ENCODE measurements around the gene LRRC8C.
A peak's percentile ranks its signal among the peaks of the same experiment; 100 is the strongest.
"Not testable (repeated sequence)": the region's sequence is repeated elsewhere in the genome, so short reads cannot be mapped to it uniquely, and the experiment has no call there.

The LRRC8C gene

DNA sequence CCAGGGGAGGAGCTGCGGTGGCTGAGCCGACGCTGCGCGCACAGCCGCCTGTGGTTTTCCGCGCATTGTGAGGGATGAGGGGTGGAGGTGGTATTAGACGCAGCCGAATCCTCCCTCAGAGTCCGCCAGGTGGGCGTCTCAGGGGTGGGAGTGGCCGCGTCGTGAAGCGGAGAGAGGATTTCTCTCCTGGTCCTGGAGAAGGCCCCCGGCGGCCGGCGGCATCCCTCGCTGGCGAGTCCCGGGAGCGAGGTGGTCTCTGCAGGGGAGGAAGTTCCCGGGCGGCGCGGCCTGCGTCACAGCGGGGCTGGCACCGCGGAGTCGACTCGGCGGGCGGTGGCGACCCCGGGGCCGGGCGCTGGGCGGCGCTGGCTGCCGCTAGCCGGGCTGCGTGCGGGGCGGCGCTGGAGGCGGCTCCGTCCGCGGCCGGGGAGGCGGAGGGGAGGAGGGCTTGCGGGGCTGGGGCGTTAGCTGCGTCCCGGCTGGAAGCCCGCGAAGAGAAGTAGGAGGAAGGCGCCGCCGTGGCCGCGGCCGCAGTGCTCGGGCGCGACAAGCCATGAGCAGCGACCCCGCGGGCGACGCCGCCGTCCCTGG, at the start of gene LRRC8C:
LRRC8C (plus strand) TSS at position 464 of the 591 bp plus-strand sequence. CDS start 53,354 bp downstream, outside the sequence.
- peak; percentile 89 for DNase-seq

DNA sequence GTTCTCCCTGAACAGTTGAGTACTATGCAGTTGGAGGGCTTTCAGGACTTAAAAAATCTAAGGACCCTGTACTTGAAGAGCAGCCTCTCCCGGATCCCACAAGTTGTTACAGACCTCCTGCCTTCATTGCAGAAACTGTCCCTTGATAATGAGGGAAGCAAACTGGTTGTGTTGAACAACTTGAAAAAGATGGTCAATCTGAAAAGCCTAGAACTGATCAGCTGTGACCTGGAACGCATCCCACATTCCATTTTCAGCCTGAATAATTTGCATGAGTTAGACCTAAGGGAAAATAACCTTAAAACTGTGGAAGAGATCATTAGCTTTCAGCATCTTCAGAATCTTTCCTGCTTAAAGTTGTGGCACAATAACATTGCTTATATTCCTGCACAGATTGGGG, 48.7 kb upstream of the LRRC8C start:
- DNase-seq, result no peak

DNA sequence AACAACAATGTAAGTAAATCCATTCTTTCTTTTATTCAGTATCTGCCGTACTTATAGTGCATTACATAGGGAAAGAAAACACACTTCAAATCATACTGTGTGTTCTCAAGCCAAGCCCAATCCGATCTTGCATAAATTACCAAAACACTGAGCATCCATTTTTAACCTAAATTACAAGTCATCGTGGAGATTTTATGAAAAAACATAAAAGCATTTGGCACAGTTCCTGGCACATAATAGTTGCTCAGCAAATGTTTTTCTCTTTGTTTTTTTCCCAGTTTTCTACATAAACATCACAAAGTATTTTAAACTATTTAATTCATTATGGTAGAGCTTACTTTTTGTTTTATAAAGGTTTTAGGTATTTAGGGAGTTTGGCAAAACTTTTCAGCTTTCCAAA, 48.1 kb upstream of the LRRC8C start:
- DNase-seq, result no peak

DNA sequence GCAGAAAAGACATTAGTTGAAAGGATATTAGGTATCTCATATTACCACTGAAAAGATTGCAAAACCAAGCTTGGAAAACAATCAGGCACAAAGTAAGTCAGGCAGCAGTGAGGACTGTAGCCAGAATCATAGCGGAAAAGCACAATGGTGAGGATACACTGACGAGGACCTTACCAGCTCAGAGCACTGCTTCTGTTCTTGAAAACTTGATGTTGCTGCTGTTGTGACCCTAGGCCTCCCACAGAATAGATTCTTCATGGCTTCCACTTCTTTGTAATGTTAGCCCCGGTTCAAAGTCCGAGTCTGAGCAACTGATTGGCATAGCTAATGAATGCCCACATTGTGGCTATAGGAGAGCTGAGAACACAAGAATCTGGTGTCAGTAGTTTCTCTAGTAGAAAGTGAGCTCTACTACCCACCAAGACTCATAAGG, 45.2 kb upstream of the LRRC8C start:
- no peak for DNase-seq

DNA sequence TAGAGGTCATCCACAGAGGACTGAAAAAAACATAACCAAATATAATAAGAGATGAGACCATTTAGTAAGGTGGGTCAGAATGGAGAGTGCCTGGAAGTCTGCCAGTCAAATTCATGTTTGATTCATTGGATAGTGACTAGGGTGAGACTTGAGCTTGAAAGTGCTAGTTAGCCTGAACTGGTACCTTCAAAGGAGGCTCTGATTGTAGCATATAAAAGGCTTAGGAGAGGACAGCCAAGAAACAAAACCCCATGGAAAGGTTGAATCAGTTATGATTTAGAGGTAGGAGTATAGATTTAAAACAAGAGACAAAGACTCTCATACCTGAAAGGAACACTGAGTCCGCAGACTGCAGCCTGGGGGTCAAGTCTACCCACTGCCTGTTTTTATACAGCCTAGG, 44.4 kb upstream of the LRRC8C start:
- DNase-seq, result no peak

DNA sequence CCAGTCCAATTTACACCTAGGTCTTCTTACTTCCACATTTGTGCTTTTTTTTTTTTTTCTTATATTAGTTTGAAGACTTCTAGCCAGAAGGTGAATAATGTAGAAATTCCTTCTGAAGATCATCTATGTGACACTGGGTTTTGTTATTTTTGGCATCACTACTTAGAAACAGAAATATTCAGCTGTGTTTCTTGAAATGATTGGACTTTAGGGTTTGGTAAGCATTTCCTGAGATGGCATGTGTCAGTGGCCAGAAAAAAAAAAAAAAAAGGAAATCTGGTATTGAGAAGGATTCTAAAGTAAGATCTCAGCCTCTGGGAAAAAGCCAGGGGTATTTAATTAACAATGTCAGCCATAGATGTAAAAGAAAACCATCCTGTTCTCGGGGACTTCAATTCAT, 43.4 kb upstream of the LRRC8C start:
- no peak for DNase-seq

DNA sequence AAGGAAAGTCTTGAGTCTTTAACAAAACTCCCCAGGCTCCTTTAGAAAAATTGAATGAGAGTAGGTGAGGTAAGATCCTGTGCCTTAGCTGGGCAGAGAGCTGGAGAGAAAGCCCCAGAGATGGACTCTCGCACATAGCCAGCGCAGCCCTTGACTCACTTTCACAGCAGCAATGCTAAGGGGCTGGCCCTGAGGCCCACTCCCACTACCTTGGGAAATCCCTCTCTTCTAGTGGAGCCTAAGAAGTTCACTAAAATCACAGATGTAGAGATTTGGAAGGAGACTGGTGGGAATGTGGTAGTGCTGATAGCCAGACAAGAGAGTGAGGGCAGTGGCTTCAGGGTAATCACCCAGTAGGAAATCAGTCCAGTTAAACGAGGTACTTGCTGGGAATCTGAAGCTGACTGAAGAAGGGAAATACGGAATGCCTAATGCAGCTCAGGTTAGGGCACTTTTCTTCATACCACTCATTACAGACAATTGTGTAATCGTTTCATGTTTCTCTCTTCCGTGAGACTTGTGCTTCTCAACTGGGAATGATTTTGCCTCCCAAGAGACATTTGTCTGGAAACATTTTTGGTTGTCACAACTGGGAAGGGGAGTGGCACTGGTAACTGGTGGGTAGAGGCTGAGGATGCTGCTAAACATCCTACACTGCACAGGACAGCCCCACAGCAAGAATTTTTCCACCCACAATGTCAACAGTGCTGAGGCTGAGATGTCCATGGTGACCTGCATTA, 42.4 kb upstream of the LRRC8C start:
- no peak for DNase-seq

DNA sequence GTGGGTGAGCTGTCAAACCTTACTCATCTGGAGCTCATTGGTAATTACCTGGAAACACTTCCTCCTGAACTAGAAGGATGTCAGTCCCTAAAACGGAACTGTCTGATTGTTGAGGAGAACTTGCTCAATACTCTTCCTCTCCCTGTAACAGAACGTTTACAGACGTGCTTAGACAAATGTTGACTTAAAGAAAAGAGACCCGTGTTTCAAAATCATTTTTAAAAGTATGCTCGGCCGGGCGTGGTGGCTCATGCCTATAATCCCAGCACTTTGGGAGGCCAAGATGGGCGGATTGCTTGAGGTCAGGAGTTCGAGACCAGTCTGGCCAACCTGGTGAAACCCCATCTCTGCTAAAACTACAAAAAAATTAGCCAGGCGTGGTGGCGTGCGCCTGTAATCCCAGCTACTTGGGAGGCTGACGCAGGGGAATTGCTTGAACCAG, 40.0 kb upstream of the LRRC8C start:
- not testable (repeated sequence) for DNase-seq

DNA sequence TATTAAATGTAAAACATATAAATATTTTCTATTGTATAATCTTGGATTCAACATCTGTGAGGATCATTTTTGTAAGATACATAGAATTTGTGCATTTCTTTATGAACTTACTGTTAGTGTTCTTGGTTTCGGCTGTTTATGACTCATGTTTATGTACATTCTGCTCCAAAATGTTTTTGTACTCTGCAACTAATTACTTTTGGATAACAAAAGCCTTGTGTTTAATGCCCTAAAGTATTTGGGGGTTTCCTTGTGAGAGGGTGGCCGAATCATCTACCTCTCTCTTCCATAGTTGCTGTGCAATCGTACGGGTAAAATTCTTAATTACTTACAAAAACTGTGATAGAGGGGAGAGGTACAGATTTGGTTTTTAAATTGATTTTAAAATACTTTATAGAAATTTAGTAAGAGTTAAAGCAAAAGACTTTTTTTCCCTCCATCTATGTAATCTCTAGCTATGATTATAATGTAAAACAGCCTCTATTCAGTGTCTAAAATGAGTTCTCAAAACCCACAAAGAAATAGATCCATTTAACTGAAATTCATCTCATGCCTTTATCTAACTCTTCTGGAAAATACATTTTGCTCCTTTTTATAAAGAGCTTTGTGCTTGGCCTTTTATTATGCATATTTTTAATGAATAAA, 38.7 kb upstream of the LRRC8C start:
- DNase-seq, result no peak

DNA sequence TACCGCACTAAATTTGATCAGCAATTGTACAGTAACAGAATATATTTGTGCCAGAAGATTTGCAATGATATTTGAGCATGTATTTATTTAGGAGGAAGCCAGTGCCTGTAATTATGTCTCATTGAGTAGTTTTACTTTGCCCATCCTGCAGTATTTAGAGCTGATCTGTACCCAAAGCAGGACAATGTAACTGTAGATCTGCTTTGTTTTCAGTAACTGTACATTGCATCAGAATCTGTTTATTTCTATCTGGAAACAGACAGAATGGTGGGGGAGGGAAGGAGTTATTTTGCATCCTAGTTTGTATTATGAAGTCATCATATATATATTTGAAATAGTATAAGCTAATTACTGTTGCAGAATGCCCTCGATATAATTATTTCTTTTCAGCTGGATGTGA, 36.2 kb upstream of the LRRC8C start:
- DNase-seq, result no peak

DNA sequence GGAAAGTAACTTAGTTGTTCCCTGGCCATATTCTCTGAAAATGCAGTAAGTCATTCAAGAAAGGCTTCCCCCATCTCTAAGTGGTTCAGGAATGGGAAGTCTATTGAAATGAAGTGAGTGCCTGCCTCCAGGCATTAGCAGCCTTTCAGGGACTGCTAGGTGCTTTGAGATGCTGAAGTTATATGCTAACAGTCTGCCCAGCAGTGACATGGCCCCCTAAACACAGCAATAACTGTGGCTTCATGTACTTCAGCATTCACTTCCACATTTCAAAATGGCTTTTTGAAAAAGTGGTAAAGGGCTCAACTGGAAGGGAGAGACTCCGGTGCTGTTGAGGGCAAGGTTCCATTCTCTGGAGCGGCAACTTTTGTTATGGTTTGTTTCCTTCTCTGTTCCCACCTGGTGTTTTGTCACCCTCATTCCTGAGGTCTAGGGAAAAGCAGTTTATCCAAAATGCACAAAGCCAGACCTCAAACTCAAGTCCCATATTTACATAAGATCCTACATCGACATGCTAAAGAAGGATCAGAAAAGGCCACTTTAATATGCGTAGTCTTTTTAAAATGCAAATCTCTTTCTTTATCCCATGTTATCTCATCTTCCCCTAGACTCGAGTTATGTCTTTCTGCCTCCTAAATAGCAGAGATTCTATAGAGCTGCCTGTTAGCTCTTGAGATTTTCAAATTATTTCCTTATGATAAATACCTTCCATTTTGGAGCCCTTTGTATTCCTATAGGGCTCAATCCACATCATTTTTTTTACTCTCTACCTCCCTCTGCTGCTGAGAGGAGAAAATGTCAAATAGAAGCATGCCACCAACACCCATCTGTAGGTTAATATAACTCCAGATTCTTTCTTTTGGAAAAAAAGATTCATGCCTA, 34.2 kb upstream of the LRRC8C start:
- DNase-seq, result no peak

DNA sequence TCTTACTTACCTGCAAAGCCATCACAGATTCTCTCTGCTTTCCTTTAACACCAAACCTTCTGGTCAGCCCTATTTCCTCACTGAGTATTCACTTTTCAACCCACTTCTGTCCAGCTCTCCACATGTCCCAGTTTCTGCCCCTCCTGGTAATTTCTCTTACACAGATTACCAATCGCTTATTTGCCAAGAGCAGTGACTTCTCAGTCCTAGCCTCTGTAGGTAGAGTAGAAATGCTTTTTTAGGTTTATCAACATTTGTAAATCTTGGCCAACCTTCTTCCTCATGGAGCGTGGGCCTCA, 33.6 kb upstream of the LRRC8C start:
- no peak for DNase-seq

DNA sequence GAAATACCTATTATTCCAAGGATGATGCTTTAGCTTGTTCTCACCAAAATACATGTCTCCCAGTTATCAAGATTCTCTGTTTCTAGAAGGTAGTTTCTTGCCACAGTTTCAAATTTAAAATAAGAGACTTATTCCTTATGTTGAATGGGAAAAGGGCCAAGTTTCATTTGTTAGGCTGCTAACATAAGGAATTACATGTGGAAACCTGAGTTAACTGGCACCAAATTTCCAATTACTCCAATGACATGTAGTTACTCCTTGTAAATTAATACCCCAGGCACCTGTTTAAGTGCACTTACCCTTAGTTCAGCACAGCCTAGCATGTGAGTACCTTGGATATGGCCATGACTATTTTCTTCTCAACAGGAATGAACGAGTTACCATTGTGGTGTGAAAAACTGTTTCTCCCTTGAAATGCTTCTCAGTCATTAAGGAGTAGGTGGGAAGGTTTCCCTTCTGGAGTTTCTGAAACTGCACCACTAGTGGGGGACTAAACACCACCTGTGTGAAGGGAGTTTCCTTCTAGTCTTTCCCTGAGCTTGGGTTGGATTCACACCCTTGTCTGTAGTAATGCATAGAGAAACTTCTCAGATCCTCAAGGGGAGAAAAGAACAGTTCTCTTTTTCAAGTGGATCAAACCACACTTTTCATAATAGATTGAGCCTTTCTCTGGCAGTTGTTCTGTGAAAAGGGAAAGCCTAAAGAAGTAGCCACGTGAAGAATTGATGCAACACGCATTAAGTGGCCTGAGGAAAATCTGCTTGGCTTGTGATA, 32.3 kb upstream of the LRRC8C start:
- no peak for DNase-seq

DNA sequence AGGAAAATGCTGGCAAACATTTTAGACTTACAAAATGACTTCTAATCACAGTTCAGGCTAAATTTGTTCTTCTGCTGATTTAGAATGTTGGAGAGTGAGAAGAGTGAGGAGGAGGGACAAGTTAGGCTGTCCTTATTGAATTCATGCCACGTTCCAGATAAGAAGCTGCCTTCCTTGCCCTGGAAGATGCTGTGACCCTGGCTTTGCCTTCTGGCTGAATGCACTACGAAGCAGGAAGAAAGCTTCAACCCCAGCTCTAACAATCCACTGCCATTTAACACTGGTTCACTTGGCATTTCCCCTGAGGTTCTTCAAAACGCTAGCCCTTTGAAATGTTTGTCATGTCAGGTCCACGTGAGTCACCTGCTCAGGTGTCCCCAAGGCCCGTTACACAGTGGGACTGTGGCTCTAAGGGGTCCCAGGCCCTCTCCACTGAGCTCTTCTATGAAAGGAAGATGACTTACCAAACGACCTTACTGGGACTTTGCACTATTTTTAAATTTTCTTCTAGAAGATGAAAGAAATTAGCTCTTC, 30.0 kb upstream of the LRRC8C start:
- no peak for DNase-seq

DNA sequence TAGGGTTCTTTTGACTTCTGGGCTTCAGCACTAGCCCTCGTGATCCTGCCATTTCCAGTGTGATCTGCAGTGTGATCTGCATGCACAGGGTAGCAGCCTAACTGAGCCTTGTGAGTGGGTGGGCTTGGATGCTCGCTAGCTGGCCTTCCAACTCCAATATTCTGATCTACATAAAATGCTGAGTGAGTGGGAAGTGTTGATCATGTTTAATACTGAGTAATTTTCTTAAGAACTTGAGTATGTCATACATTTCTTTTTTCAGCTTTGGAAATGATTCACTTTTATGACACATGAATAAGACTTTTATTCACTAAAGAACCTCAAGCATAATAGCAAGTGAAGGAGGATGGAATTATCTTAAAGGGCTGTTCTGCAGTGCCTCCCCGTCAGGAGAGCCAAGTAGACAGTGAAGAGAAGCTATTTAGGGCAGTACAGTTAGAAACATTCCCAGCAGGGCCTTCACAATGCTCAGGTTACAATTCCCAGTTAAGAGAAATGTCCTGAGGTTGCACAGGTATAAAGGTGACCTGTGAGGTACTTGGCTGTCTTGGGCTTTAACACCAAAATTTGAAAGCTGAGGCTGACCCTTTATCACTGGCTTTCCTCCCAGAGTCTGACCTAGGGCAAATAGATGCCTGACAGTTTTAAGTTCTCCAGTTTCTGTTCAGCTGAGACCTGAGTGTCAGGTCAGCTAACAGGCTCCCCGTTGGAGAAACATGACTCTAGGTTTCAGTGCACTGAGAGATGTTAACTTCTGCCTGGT, 29.1 kb upstream of the LRRC8C start:
- DNase-seq, result no peak

DNA sequence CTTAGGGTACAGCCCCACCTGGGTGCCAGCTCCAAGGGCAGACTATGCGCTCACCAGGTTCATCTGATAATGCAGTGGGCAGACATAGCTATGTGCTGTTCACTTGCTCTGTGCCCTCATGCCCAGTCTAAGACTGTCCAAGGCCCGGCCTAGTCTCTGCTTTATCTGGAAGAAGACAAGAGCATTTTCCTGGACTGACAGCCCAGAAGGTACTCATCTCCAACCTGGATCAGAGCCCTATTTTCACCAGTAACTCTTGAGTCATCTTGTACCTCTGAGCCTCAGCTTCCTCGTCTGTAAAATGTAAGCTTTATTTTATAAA, 28.5 kb upstream of the LRRC8C start:
- no peak for DNase-seq

DNA sequence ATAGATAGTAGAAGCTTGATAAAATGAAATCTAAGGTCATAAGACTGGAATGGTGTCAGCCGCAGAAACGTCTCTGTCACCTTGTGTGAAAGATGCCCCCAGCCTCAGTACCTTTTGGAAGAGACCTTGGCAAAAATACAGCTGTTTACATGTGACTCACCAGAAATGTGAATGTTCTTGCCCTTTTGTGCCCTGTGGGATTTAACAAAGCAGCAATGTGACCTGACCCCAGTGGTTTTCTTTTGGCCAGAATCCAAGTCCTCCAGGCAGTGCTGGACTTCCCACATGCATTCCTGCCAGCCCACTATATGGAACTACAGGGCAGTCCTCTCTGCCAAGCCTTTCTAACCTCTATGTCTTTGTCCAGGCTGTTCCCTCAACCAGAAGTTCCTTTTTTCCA, 27.2 kb upstream of the LRRC8C start:
- no peak for DNase-seq

DNA sequence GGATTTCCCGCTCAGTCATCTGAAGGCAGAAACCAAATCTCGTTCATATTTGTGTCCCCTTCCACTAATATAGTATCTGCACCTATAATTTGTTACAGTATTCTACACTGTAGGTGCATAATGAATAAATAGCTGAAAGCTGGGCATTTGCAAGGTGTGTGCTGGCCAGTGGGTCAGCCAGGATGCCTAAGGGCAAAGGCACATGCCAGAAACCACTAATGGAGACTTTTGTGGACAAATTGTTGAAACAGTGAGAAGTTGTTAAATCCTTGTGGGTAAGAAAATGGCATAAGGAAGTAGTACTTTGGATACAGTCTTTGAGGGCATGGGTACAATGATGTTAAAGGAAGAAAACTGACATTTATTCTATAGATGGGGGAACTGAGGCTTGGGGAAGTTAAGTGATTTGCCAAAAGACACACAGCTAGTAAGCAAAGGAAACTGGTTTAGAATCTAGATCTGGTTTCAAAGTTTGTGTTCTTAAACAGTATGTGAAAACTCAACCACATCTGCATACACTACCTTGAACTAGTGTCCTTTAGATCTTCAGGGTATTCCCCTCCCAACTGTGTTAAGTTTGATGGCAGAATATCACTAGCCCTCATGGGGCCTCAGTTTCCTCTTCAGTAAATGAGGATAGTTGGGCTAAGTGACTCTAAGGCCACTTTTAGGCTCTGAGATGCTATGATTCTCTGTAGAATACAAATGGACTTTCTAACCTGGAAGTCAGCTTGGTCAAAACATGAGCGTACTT, 26.5 kb upstream of the LRRC8C start:
- no peak for DNase-seq

DNA sequence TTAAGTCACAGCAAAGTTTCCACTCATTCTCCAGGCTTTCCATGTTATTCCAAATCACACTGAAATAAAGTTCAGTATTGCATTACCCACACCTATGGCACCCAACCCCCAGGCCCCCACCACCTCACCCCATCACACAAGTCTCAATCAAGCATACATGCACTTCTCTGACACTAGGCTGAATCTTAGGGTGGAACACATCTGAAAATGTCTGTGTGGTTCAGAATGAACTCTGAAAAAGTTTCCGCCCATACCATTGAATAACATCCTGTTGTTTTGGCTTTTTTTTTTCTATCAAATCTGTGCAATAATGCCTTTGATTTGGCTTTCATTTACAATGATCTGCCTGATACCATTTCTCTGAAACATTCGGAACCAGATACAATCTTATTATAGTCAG, 25.8 kb upstream of the LRRC8C start:
- no peak for DNase-seq

DNA sequence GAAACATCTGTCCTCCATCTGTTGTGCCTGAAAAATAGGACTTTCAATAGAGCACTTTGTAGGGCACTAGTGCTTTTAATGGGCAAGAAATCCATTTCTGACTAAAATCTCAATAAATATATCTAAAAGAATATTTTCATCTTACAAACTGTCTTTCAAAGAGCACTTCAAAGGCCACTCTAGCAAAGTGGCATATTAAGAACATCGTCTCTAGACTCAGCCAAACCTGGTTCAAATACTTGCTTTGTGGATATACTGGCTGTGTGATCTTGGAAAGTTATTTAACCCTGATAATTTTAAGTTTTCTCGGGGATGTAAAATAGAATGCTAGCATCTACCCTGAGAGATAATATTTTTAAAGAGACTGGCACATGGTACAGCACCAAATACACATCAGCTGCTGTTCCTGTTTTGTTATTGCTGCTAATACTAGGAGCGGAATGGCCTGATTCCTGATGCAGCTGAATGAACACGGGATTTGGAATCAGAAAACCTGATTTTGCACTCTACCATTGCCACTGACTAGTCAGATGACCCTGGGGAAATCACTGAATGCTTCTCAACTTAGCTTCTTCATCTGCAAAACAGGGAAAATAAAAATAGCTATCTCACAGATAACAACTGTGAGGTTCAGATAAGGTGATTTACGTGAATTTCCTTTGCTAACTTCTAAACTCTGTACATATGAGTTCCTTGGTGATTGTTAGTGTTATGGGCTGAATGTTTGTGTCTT, 25.2 kb upstream of the LRRC8C start:
- DNase-seq, result no peak
